Measurements from ENCODE around the gene BAG3. TPM values are rescaled to one million over a fixed set of nuclear protein-coding genes. Genes with fewer than 3 reads are reported as not detected.

BAG3 gene
- total and polyA plus RNA-seq, 12 donors = 42.5 to 193 (median 145) TPM

GRCh38 chr10:119652361-119652730 lies 1.2 kb downstream of the BAG3 start:
- Histone ChIP-seq H3K4me1 (peaks cover 27 to 55% (median 48%) of the 10 kb centered on the region in 9 donors), H3K27me3 (peaks cover 0 to 3% (median 0%) of the 10 kb centered on the region in 7 donors), H3K9me3 (no peaks in the 10 kb centered on the region), H3K27ac (peak overlapping the region; percentile 92 to 100 (median 98)), H3K4me3 (peak overlapping the region; percentile 59 to 96 (median 86)), H3K36me3 (peaks cover 0 to 15% (median 0%) of the 10 kb centered on the region in 9 donors)
- DNase-seq (no peak), ATAC-seq (peak in 5 of 8 donors; percentile 19 to 40 (median 34))
- WGBS, 2 donors = 1 to 8% methylated on average over 3 of the region's 3 CpGs
- peak in 6 of 9 donors; percentile 13 to 53 (median 44) for TF ChIP-seq CTCF (IDR thresholded peaks at IDR 0.05)
- intact Hi-C loops (cut with DNase I) = loop anchor here in 4 of 10 donors (5.0 to 10.0 kb wide), 3 partner anchors 35 to 58 kb away; partner anchors contain the start of gene TIAL1 (in 3 of the 4)

- H3K9me3 ChIP-seq = no peaks in the 10 kb centered on the region
- no peak for ATAC-seq
- TF ChIP-seq CTCF (IDR thresholded peaks at IDR 0.05) = no peak
- WGBS, 2 donors = 52 to 62% methylated on average over 1 of the region's 1 CpG
- intact Hi-C loops (cut with DNase I) = loop anchor here in 4 of 10 donors (5.0 to 10.0 kb wide), 3 partner anchors 36 to 58 kb away; partner anchors contain the start of gene TIAL1 (in 3 of the 4)
- DNase-seq = no peak
- peak overlapping the region; percentile 6 to 96 (median 86) for H3K4me3 ChIP-seq
- peak overlapping the region; percentile 24 to 100 (median 98) for H3K27ac ChIP-seq
- peaks cover 0 to 3% (median 0%) of the 10 kb centered on the region in 7 donors for H3K27me3 ChIP-seq
- peaks cover 34 to 64% (median 57%) of the 10 kb centered on the region in 9 donors for H3K4me1 ChIP-seq
- H3K36me3 ChIP-seq = peaks cover 0 to 20% (median 0%) of the 10 kb centered on the region in 9 donors
These were observed 2.0 kb downstream of the BAG3 start for GRCh38 chr10:119653209-119653608.

- H3K36me3 ChIP-seq = peaks cover 0 to 21% (median 0%) of the 10 kb centered on the region in 9 donors
- peaks cover 39 to 71% (median 64%) of the 10 kb centered on the region in 9 donors for H3K4me1 ChIP-seq
- H3K27ac ChIP-seq = peak overlapping the region; percentile 24 to 100 (median 98)
- ATAC-seq (no peak), DNase-seq (no peak)
- no peaks in the 10 kb centered on the region for H3K9me3 ChIP-seq
- peaks cover 0 to 3% (median 0%) of the 10 kb centered on the region in 7 donors for H3K27me3 ChIP-seq
- WGBS, 2 donors = 45% methylated on average over 2 of the region's 2 CpGs
- intact Hi-C loops (cut with DNase I) = loop anchor here in 5 of 10 donors (2.0 to 10.0 kb wide), 4 partner anchors 37 to 59 kb away; partner anchors contain the start of gene TIAL1 (in 4 of the 5)
- H3K4me3 ChIP-seq = peak overlapping the region in 7 of 10 donors; percentile 14 to 96 (median 93)
- TF ChIP-seq CTCF (IDR thresholded peaks at IDR 0.05) = no peak
These were observed 2.7 kb downstream of the BAG3 start for GRCh38 chr10:119653916-119654315.

- peak overlapping the region in 6 of 10 donors; percentile 76 to 96 (median 94) for H3K4me3 ChIP-seq
- no peak for TF ChIP-seq CTCF (IDR thresholded peaks at IDR 0.05)
- H3K36me3 ChIP-seq = peaks cover 0 to 28% (median 0%) of the 10 kb centered on the region in 9 donors
- no peaks in the 10 kb centered on the region for H3K9me3 ChIP-seq
- ATAC-seq (peak in 4 of 8 donors; percentile 6 to 29 (median 22)), DNase-seq (peak in 1 of 2 donors; percentile 40)
- intact Hi-C loops (cut with DNase I) = loop anchor here in 5 of 10 donors (2.0 to 10.0 kb wide), 4 partner anchors 37 to 60 kb away; partner anchors contain the start of gene TIAL1 (in 4 of the 5)
- peak overlapping the region; percentile 32 to 100 (median 98) for H3K27ac ChIP-seq
- 43 to 46% methylated on average over 6 of the region's 6 CpGs for WGBS, 2 donors
- H3K27me3 ChIP-seq = peaks cover 0 to 3% (median 0%) of the 10 kb centered on the region in 7 donors
- H3K4me1 ChIP-seq = peaks cover 40 to 77% (median 70%) of the 10 kb centered on the region in 9 donors
These were observed 3.4 kb downstream of the BAG3 start for GRCh38 chr10:119654540-119654939.

Measured in heart right ventricle (tissue), 16 donors.